Measurements from ENCODE around the gene SCYL1.

The SCYL1 gene

DNA sequence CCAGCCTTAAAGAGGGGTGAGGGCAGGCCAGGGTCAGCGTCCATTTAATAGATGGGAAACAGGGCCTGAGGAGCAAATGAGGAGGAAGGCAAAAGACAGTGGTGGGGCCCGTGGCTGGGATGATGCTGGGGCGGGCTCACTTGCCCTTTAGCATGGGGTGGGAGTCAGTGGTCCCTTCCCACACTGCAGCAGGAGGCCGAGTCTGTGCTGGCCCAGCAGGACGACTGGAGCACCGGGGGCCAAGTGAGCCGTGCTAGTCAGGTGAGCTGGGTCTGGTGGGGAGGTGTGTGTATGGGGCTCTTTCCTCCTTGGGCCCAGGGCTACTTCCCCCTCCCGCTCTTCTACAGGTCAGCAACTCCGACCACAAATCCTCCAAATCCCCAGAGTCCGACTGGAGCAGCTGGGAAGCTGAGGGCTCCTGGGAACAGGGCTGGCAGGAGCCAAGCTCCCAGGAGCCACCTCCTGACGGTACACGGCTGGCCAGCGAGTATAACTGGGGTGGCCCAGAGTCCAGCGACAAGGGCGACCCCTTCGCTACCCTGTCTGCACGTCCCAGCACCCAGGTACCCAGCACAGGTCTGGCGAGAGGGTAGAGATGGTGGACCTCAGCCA is 12.8 kb downstream of the SCYL1 start:
- DNase-seq = peak; percentile 28

GRCh38 chr11:65538232-65538914 is 13.5 kb downstream of the SCYL1 start:
- DNase-seq = no peak

DNA sequence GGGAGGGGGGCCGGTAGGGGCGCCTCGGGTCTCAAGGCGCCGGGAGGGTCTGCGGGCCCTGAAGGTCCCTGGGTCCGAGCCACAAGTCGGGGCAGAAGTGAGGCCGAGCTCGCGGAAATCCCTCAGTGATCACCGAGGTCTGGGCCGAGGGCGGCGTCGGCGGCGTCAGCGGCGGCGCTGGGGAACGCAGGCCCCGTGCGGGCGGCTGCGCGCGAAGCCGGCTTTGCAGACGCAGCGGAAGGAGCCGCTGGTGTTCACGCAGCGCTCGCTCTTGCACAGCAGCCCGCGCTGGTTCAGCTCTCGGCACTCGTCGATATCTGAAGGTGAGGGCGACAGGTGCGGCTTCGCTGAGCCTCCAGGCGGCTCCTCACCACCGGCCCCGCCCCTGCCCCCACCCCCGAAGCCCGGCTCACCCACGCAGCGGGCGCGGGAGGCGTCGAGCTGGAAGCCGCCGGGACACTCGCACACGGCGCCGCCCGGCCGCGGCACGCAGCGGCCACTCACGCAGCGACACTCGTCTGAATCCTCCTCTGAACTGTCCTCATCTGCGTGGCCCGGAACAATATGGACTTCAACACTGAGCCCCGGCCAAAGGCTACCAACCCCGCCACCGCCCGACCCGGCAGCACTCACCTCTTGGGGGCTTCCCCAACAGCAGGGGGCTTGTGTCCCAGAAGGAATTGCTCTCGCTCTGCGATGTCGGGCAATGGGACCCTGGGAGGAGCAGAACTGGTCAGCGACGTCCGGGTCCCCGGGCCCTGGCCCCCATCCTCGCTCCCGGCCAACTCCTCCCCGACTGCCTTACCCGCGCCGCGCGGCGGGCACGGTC is 14.2 kb downstream of the SCYL1 start:
- no peak for DNase-seq

DNA sequence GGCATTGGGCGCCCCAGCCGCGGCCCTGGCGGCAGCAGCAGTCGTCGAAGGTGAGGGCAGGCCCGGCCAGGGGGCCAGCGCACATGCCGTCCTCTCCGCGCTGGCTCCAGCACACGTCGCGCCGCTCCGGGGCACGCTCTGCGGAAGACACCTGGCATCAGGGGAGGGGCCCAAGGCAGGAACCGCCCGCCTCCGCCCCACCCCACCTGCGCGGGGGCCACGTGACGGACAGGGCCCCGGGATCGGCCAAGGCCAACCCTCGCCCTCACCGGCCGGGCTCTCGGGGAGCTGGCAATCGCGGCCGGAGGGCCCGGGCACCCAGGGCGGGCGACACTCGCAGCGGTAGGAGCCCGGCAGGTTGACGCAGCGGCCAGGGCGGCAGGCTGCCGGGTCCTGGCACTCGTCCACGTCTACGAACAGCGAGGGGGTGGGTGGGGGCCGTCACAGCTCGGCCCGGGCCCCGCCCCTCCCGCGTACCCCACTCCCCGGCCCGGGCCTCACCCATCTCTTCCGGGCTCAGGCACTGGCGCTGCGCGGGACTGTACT is 14.9 kb downstream of the SCYL1 start:
- no peak for DNase-seq

- peak; percentile 80 for DNase-seq
Observed at GRCh38 chr11:65540290-65541092, 15.6 kb downstream of the SCYL1 start.

DNA sequence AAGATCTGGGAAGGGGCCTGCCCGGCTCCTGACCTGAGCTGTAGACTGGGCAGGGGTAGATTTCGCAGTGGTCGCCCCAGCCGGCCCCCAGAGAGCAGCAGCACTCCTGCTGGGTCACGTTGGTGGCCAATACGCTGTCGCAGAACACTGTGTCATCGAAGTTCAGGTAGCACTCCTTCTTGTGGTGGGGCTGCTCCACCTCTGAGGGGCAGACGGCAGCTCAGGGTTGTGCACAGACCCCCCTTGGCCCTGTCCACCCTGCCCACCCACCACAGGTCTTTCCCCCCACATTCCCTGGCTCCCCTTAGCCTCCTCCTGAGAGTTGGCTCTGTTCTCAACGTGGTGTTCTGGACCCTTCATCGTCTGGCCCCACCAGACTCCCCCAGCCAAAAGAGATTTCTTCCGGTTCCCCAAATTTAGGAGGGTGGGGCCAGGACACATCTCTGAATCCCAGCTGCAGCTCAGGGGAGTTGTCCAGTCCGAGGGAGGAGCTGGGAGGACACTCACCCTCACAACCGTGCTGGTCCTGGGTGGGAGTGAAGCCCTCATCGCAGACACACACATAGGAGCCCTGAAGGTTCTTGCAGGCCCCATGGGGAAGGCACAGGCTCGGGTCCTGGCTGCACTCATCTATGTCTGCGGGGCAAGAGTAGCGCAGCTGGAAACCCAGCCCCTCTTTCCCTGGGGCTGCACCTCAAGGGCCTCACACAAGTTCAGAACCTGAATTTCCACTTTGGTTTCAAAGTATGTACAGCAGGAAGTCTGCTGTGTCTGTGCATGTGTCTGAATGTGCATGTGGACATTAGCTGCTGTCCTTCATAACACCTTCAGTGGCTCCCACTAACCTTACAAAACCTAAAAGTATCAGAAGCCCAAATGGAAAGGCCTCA is 16.5 kb downstream of the SCYL1 start:
- no peak for DNase-seq

DNA sequence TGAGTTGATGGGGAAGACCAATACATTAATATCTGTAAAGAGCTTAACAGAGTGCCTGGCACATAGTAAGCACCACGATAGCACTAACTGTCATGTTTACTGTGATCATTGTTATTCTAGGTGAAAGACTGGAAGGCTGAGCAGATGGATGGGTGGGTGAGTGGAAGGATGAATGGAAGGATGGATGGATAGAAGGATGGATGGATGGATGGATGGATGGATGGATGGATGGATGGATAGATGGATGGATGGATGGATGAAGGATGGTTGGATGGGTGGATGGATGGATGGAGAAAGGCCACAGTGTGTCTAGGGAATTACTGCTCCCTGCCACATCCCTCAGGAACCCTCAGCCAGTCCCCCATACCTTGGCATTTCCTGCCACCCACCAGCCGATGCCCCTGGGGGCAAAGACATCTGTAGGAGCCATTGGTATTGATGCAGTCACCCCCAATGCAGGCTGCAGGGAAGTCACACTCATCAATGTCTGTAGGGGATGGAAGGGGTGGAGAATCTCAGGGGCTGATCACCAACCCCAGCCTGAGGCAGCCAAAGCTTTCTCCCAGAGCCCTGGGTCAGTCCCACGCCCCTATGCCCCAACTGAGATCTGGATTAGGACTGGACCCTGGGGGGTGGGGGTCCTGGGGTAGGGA is 18.0 kb downstream of the SCYL1 start:
- DNase-seq = no peak

- no peak for DNase-seq
Observed at GRCh38 chr11:65545853-65546216, 21.0 kb downstream of the SCYL1 start.

- no peak for DNase-seq
Observed at GRCh38 chr11:65546217-65546958, 21.5 kb downstream of the SCYL1 start.

DNA sequence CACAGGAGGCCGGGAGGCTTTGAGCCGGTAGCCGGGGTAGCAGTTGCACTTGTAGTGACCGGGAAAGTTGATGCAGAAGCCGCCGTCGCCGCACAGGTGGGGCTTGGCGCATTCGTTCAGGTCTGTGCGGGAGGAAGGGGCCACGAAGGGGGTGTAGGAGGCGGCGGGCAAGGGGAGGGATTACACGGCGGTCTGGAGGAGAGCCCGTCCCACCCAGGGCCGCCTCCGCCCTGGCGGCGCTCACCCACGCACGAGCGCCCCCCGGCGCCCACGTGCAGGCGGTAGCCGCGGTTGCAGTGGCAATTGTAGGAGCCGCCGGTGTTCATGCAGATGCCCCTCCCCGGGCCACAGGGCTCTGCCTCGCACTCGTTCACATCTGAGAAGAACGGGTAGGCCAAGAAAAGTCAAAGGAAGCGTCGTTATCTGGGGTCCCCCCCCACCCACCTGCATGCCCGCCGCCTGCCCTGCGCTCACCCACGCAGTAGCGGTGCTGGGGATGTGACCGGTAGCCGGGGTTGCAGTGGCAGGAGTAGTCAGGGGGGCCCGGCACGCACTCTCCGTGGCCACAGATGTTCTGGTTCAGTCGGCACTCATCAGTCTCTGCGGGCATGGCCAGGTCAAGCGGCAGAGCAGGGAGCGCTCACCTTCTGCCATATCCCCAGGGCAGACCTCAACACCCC is 22.7 kb downstream of the SCYL1 start:
- DNase-seq = no peak

GRCh38 chr11:65548395-65548794 is 23.5 kb downstream of the SCYL1 start:
- DNase-seq = no peak

- no peak for DNase-seq
Observed at GRCh38 chr11:65549096-65549495, 24.2 kb downstream of the SCYL1 start.

GRCh38 chr11:65551572-65552387 is 26.9 kb downstream of the SCYL1 start:
- DNase-seq = no peak

- no peak for DNase-seq
Observed at GRCh38 chr11:65552388-65552951, 27.6 kb downstream of the SCYL1 start.

DNA sequence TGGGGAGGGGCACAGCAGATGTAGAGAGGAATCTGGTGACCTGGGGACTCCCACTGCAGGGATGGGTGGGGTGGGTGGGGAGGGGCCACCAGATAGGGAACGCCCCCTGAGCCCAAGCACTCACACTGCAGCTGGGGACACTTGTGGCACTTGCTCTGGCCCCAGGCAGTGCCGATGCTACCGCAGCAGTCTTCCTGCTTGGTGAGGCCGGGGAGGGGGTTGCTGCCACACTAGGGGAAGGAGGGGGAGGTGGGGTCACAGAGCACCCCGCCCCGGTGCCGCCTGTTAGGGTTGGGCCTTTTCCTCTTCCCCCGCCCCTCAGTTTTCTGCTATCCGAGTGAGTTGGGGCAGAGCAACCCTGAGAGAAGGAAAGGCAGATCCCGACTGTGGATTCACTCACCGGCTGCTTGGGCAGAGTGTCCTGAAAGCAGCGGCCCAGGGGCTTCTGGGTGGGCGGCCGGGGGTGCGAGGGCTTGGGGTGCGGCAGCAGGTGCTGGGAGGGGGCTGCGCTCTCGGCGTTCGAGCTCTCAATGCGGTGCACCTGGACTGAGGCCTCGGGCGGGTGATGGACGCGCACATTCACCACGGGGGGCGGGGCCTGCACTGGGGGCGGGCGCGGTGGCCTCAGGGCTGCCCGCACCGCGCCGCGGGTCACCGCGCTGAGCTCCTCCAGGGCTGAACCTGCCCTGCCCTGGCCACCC is 28.6 kb downstream of the SCYL1 start:
- no peak for DNase-seq

- DNase-seq = no peak
Observed at GRCh38 chr11:65554057-65554818, 29.4 kb downstream of the SCYL1 start.

- DNase-seq = no peak
Observed at GRCh38 chr11:65554842-65555430, 30.1 kb downstream of the SCYL1 start.
